Thoracic aorta (tissue), 2 donors: ENCODE results near the gene SGCE. TPM values are rescaled to one million over a fixed set of nuclear protein-coding genes. Genes with fewer than 3 reads are reported as not detected.

Experiments
- ATAC-seq: fragments of 150-250 bp; one replicate; pipeline ENCODE4 v1.8.0; 2017; ENCODE audit warnings: low read depth; ENCODE audit not compliant: insufficient number of reproducible peaks, low FRiP score
- DNase-seq: peaks from one replicate; pipeline ENCODE4 v3.0.0-alpha.2; 2020; ENCODE audit warnings: low spot score
- H3K27ac ChIP-seq, 2 donors: fragments of 200-600 bp; sonication (generic); 1 replicate in 1 of 2; 2 replicates in 1 of 2; pipeline ENCODE4 v1.5.1; 2016; ENCODE audit warnings: mild to moderate bottlenecking in 2 of 2, moderate library complexity in 2 of 2
- H3K27me3 ChIP-seq: fragments of 200-600 bp; sonication (generic); replicated peaks from 2 replicates; pipeline ENCODE4 v1.6.0; 2016; ENCODE audit warnings: mild to moderate bottlenecking; ENCODE audit not compliant: insufficient read depth
- H3K36me3 ChIP-seq: fragments of 200-600 bp; sonication (generic); one replicate; pipeline ENCODE4 v1.5.1; 2016
- H3K4me1 ChIP-seq, 2 donors: fragments of 200-600 bp; sonication (generic); 1 replicate in 1 of 2; 2 replicates in 1 of 2; pipeline versions ENCODE4 v1.5.1 to v1.6.0; 2016; ENCODE audit warnings: low read depth in 2 of 2, mild to moderate bottlenecking in 1 of 2; ENCODE audit not compliant: control insufficient read depth in 1 of 2
- H3K4me3 ChIP-seq: fragments of 200-600 bp; sonication (generic); 2 replicates; pipeline ENCODE4 v1.5.1; 2016; ENCODE audit warnings: mild to moderate bottlenecking
- H3K9me3 ChIP-seq: fragments of 200-600 bp; sonication (generic); 2 replicates; pipeline ENCODE4 v1.5.1; 2016
- total RNA-seq, 2 donors: library from RNA; depleted of rRNA; stranded (reverse); fragments of >200 nt; gene quantifications; one replicate each; pipeline versions ENCODE4 v1.1.0 to v1.2.3, GENCODE V29; 2016
- TF ChIP-seq, protein P1 (sequence below): fragments of 200-600 bp; sonication (generic); IDR thresholded peaks from one replicate; pipeline ENCODE4 v1.5.1; 2019; ENCODE audit warnings: antibody characterized with exemption

The SGCE gene
- total RNA-seq, 2 donors from 2014 or later = 106 to 131 TPM

DNA sequence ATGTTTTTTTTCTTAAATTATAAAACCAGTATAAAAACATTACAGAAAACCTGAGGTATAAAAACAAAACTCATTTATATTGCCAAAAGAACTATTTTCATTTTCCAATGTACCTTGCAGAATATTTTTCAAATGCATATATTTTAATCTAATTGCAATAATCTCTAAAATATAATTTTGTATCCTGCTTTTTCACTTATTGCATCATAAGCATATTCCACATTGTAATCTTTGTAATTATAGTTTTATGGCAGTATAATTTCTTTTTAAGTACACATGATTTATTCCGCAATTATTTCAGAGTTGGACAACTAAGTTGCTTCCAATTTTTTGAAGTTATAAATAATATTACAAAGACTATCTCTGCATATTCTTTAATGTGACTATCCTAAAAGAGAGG, 43.7 kb downstream of the SGCE start:
- Histone ChIP-seq H3K9me3 (no peaks in the 10 kb centered on the region), H3K4me1 (no peaks in the 10 kb centered on the region), H3K27ac (no peak overlapping the region), H3K36me3 (no peaks in the 10 kb centered on the region), H3K27me3 (no peaks in the 10 kb centered on the region), H3K4me3 (no peak overlapping the region)
- TF ChIP-seq, protein P1, sequence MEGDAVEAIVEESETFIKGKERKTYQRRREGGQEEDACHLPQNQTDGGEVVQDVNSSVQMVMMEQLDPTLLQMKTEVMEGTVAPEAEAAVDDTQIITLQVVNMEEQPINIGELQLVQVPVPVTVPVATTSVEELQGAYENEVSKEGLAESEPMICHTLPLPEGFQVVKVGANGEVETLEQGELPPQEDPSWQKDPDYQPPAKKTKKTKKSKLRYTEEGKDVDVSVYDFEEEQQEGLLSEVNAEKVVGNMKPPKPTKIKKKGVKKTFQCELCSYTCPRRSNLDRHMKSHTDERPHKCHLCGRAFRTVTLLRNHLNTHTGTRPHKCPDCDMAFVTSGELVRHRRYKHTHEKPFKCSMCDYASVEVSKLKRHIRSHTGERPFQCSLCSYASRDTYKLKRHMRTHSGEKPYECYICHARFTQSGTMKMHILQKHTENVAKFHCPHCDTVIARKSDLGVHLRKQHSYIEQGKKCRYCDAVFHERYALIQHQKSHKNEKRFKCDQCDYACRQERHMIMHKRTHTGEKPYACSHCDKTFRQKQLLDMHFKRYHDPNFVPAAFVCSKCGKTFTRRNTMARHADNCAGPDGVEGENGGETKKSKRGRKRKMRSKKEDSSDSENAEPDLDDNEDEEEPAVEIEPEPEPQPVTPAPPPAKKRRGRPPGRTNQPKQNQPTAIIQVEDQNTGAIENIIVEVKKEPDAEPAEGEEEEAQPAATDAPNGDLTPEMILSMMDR = no peak
- ATAC-seq (no peak), DNase-seq (no peak)

DNA sequence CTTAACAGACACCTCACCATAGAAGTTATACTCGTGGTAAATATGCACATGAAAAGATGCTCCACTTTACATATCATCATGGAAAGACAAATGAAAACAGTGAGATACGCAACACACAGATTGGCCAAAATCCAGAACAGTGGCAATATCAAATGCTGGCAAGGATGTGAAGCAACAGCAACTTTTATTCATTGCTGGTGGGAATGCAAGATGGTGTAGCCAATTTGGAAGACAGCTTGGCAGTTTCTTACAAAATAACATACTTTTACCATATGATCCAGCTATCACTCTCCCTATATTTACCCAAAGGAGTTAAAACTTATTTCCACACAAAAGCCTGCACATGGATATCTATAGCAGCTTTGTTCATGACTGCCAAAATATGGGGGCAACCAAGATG, 46.4 kb downstream of the SGCE start:
- DNase-seq = no peak
- no peak for ATAC-seq
- H3K4me1 ChIP-seq = no peaks in the 10 kb centered on the region
- no peak overlapping the region for H3K4me3 ChIP-seq
- H3K36me3 ChIP-seq = no peaks in the 10 kb centered on the region
- no peaks in the 10 kb centered on the region for H3K9me3 ChIP-seq
- H3K27ac ChIP-seq = no peak overlapping the region
- no peaks in the 10 kb centered on the region for H3K27me3 ChIP-seq
- TF ChIP-seq, protein P1 = no peak

DNA sequence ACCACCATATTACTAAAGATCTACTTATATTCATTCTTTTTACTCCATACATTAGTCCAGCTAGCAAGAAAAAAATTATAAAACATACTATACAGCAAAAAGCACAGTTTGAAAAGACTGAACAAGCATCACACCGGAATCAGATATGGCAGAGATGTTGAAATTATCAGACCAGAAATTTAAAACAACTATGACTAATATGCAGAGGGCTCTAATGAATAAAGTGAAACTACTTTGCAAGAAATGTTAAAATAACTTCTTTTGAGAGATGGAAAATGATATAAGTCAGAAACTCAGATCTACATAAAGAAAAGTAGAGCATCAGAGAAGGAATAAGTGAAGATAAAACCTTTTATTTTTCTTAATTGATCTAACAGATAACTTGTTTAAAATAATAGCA, 50.9 kb downstream of the SGCE start:
- Histone ChIP-seq H3K4me3 (no peak overlapping the region), H3K27me3 (no peaks in the 10 kb centered on the region), H3K27ac (no peak overlapping the region), H3K9me3 (no peaks in the 10 kb centered on the region), H3K36me3 (no peaks in the 10 kb centered on the region), H3K4me1 (no peaks in the 10 kb centered on the region)
- no peak for ATAC-seq
- no peak for DNase-seq
- TF ChIP-seq, protein P1 = no peak

DNA sequence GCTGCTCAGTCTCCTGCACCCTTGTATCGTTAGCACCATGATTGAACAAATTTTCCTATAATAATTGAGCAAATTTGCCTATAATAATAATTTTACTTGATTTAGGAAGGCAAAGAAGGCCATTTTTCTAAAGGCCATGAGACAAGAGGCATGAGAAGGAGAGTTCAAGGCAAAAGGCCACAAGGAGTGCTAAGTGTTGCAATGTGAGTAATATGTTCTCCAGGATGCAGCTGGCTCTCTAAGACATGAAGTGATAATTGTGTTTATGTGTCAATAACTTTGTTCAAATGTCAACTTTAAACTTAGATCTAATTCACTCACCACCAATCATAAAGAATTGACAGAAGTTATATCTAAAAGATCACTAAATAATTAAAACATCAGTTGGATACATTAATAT, 53.8 kb downstream of the SGCE start:
- Histone ChIP-seq H3K36me3 (peaks cover 4% of the 10 kb centered on the region), H3K4me1 (no peaks in the 10 kb centered on the region), H3K9me3 (no peaks in the 10 kb centered on the region), H3K27ac (no peak overlapping the region), H3K4me3 (no peak overlapping the region), H3K27me3 (no peaks in the 10 kb centered on the region)
- DNase-seq = no peak
- TF ChIP-seq, protein P1 = no peak
- no peak for ATAC-seq

DNA sequence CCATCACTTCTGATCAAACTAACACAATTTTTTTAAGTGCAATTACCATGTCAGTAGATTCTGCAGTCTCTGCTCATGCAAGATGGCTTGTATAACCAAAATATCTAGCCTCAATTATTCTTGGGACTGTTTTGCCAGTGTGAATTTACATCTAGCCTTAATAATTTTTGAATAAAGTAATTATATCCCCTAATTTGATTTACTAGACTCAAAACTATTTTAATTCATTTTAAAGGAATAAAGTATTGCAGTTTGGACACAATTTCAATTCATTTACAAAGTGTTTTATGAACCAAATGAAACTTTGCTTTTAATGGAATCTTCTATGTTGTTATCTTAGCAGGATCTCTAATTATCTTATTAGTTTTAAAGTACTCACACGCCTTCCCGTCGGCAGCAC, 55.7 kb downstream of the SGCE start:
- H3K36me3 ChIP-seq = peaks cover 4% of the 10 kb centered on the region
- no peak for ATAC-seq
- no peaks in the 10 kb centered on the region for H3K4me1 ChIP-seq
- no peak overlapping the region for H3K27ac ChIP-seq
- H3K9me3 ChIP-seq = no peaks in the 10 kb centered on the region
- TF ChIP-seq, protein P1 = no peak
- H3K4me3 ChIP-seq = no peak overlapping the region
- H3K27me3 ChIP-seq = no peaks in the 10 kb centered on the region
- no peak for DNase-seq
